HG02759 (cell line): ENCODE data around the gene ALKBH6.
A peak's percentile ranks its signal among the peaks of the same experiment; 100 is the strongest.
"Not testable (repeated sequence)": the region's sequence is repeated elsewhere in the genome, so short reads cannot be mapped to it uniquely, and the experiment has no call there.

Experiments used
- ATAC-seq: cut with Tn5 transposase; IDR thresholded peaks from one replicate; pipeline ENCODE4 v1.9.1; 2021; ENCODE audit warnings: mild to moderate bottlenecking, moderate library complexity; ENCODE audit not compliant: unreplicated experiment

ALKBH6 gene

GRCh38 chr19:36014012-36014924, at the start of gene ALKBH6:
TSS of gene ALKBH6 (minus strand) at chr19:36014213. CDS start at chr19:36013397, 816 bp downstream.
- ATAC-seq = peak; percentile 98

GRCh38 chr19:36061367-36061766, 47.4 kb upstream of the ALKBH6 start:
- ATAC-seq = no peak

GRCh38 chr19:36060430-36060829, 46.4 kb upstream of the ALKBH6 start:
- ATAC-seq = no peak

- no peak for ATAC-seq
Measured at GRCh38 chr19:36059180-36059910, 45.3 kb upstream of the ALKBH6 start.

- no peak for ATAC-seq
Measured at GRCh38 chr19:36058481-36059179, 44.6 kb upstream of the ALKBH6 start.

GRCh38 chr19:36054733-36055686, 41.0 kb upstream of the ALKBH6 start, which contains the start of gene WDR62:
TSS of gene WDR62 (plus strand) at chr19:36054897. CDS start at chr19:36054972, 75 bp downstream.
- peak; percentile 71 for ATAC-seq

- ATAC-seq = peak; percentile 80
Measured at GRCh38 chr19:36054119-36054732, 40.2 kb upstream of the ALKBH6 start, which contains the start of gene THAP8. TSS of gene THAP8 (minus strand) at chr19:36054285. CDS start at chr19:36054217, 68 bp downstream.

- no peak for ATAC-seq
Measured at GRCh38 chr19:36051637-36052036, 37.6 kb upstream of the ALKBH6 start.

GRCh38 chr19:36051236-36051635, 37.2 kb upstream of the ALKBH6 start:
- ATAC-seq = no peak

GRCh38 chr19:36049080-36049698, 35.2 kb upstream of the ALKBH6 start:
- no peak for ATAC-seq

GRCh38 chr19:36047835-36048234, 33.8 kb upstream of the ALKBH6 start:
- ATAC-seq = no peak

- no peak for ATAC-seq
Measured at GRCh38 chr19:36046443-36047050, 32.5 kb upstream of the ALKBH6 start.

- no peak for ATAC-seq
Measured at GRCh38 chr19:36043952-36044351, 29.9 kb upstream of the ALKBH6 start.

- no peak for ATAC-seq
Measured at GRCh38 chr19:36041831-36042230, 27.8 kb upstream of the ALKBH6 start.

- not testable (repeated sequence) for ATAC-seq
Measured at GRCh38 chr19:36041092-36041491, 27.1 kb upstream of the ALKBH6 start.

- ATAC-seq = no peak
Measured at GRCh38 chr19:36040495-36040894, 26.5 kb upstream of the ALKBH6 start.

GRCh38 chr19:36032251-36033104, 18.5 kb upstream of the ALKBH6 start, which contains the start of gene CLIP3:
TSS of gene CLIP3 (minus strand) at chr19:36032873. CDS start at chr19:36032357, 516 bp downstream.
- no peak for ATAC-seq

GRCh38 chr19:36031308-36031707, 17.3 kb upstream of the ALKBH6 start:
- ATAC-seq = no peak
